Activated CD4-positive, CD25-positive, alpha-beta regulatory T cell (primary cell): Measurements from ENCODE around the gene TAGAP.

Source experiments
- DNase-seq, 4 experiments: peaks; one replicate each; lab custom pipeline; 2025; lab: John Stamatoyannopoulos, UW

TAGAP gene

GRCh38 chr6:159044899-159045727 lies at the start of gene TAGAP:
TAGAP (minus strand) TSS chr6:159044991; CDS start chr6:159044146, 845 bp downstream.
- DNase-seq: peak; percentile 29 to 62 (median 50)

GRCh38 chr6:159093609-159094443 lies 49.0 kb upstream of the TAGAP start:
- no peak for DNase-seq

GRCh38 chr6:159092631-159093030 lies 47.8 kb upstream of the TAGAP start:
- no peak for DNase-seq

GRCh38 chr6:159090530-159091480 lies 46.0 kb upstream of the TAGAP start:
- no peak for DNase-seq

- DNase-seq: no peak
Measured at GRCh38 chr6:159089909-159090308, 45.1 kb upstream of the TAGAP start.

GRCh38 chr6:159089443-159089842 lies 44.7 kb upstream of the TAGAP start:
- DNase-seq: no peak

- no peak for DNase-seq
Measured at GRCh38 chr6:159086033-159086618, 41.3 kb upstream of the TAGAP start.

GRCh38 chr6:159085396-159085895 lies 40.7 kb upstream of the TAGAP start:
- no peak for DNase-seq

- no peak for DNase-seq
Measured at GRCh38 chr6:159084493-159085091, 39.8 kb upstream of the TAGAP start.

- DNase-seq: no peak
Measured at GRCh38 chr6:159083146-159083545, 38.4 kb upstream of the TAGAP start.

- DNase-seq: no peak
Measured at GRCh38 chr6:159082039-159082815, 37.4 kb upstream of the TAGAP start.

- no peak for DNase-seq
Measured at GRCh38 chr6:159080217-159080976, 35.6 kb upstream of the TAGAP start.

GRCh38 chr6:159079367-159079766 lies 34.6 kb upstream of the TAGAP start:
- DNase-seq: no peak

- no peak for DNase-seq
Measured at GRCh38 chr6:159077123-159077522, 32.3 kb upstream of the TAGAP start.

GRCh38 chr6:159075506-159076228 lies 30.9 kb upstream of the TAGAP start:
- DNase-seq: no peak

GRCh38 chr6:159074876-159075275 lies 30.1 kb upstream of the TAGAP start:
- DNase-seq: no peak

GRCh38 chr6:159074120-159074684 lies 29.4 kb upstream of the TAGAP start:
- DNase-seq: no peak
